Left lobe of liver (tissue), 2 donors: Measurements from ENCODE around the gene KIF4A. TPM values are rescaled to one million over a fixed set of nuclear protein-coding genes. Genes with fewer than 3 reads are reported as not detected.
"Not testable (repeated sequence)": the region's sequence is repeated elsewhere in the genome, so short reads cannot be mapped to it uniquely, and the experiment has no call there.

Experiments
- ATAC-seq: fragments of 200-7000 bp; cut with Tn5 transposase; one replicate; pipeline ENCODE4 v1.9.1; 2020; ENCODE audit warnings: mild to moderate bottlenecking, moderate library complexity
- DNase-seq: peaks from one replicate; pipeline ENCODE4 v3.0.0-alpha.2; 2020; ENCODE audit warnings: low spot score
- total RNA-seq: library from RNA; stranded (reverse); gene quantifications from one replicate; pipeline ENCODE4 v1.2.1, GENCODE V29; 2021
- donor health status: DM: no; HTN: no; CAD: no; lungs with moderate emphysema.
- donor health status: DM: no; HTN: yes; CAD: no.

KIF4A gene
- total RNA-seq, 1 donor from 2014 or later, result 0.15 TPM

GRCh38 chrX:70289168-70289792 lies 624 bp upstream of the KIF4A start:
- ATAC-seq, result no peak

GRCh38 chrX:70292788-70293187 lies 2.9 kb downstream of the KIF4A start:
- ATAC-seq (no peak), DNase-seq (no peak)

More at GRCh38 chrX:70289168-70289792, 624 bp upstream of the KIF4A start:
- DNase-seq, result no peak

DNA sequence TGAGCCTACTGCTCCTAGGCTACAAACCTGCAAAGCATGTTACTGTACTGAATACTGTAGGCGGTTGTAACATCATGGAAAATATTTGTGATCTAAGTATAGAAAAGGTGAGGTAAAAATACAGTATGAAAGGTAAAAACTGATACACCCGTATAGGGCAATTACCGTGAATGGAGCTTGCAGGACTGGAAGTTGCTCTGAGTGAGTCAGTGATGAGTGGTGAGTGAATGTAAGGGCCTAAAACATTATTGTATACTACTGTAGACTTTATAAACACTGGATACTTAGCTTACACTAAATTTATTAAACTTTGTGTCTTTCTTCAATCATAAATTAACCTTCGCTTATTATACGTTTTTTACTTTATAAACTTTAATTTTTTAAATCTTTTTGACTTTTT lies 3.7 kb downstream of the KIF4A start:
- no peak for ATAC-seq

DNA sequence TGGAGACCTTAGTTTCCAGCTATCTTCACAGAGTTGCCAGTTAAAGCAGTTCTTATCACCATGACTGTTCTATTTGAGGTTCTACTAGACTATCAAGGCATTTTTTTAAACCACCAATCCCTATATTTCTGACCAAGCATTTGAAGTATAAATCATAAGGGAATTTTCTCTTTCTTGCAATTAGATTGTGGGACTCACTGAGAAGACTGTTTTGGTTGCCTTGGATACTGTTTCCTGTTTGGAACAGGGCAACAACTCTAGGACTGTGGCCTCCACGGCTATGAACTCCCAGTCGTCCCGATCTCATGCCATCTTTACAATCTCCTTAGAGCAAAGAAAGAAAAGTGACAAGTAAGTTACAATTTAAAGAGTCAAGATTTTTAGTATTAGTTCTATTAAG lies 11.8 kb downstream of the KIF4A start:
- ATAC-seq (no peak), DNase-seq (no peak)

More for the DNA sequence above, 3.7 kb downstream of the KIF4A start:
- DNase-seq, result no peak

DNA sequence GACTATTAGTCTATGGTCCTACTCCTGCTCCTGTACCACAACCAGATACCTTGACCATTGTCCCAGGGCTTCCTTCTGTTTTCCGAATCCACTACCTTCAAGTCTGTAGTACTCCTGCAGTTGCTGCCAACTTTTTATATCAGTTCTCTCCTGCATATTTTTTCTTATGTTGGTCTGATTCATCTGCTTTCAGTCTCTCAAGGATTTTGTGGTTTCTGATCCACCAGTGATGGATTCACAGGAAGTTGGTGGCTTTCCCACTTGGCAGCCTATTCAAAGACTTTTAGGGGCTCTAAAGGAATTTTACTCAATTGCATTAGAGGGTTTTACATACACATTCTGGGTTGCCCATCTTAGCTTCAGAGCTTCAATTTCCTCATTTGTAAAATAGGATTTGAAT lies 23.6 kb downstream of the KIF4A start:
- DNase-seq (no peak), ATAC-seq (no peak)

GRCh38 chrX:70322784-70323183 lies 32.9 kb downstream of the KIF4A start:
- no peak for DNase-seq
- ATAC-seq, result no peak

GRCh38 chrX:70323628-70324027 lies 33.7 kb downstream of the KIF4A start:
- not testable (repeated sequence) for ATAC-seq, DNase-seq

DNA sequence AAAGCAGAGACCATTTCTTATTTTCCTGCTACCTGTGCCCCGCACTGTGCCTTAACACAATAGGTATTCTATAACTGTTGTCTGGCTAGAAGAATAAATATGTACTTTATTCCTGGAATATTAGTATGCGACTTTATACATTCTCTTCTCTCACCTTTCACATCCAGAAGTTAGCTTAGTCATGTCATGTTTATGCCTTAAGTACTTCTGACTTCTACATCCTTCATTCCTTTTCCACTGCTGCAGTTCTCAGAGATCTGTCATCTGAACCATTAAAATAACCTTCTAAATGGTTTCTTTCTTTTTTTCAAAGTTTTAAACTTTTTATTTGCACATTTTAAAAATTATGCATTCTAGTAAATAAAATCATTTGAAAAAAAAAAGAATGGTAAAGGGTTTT lies 34.4 kb downstream of the KIF4A start:
- ATAC-seq (no peak), DNase-seq (no peak)

GRCh38 chrX:70331161-70331560 lies 41.3 kb downstream of the KIF4A start:
- DNase-seq, result no peak
- ATAC-seq, result no peak

DNA sequence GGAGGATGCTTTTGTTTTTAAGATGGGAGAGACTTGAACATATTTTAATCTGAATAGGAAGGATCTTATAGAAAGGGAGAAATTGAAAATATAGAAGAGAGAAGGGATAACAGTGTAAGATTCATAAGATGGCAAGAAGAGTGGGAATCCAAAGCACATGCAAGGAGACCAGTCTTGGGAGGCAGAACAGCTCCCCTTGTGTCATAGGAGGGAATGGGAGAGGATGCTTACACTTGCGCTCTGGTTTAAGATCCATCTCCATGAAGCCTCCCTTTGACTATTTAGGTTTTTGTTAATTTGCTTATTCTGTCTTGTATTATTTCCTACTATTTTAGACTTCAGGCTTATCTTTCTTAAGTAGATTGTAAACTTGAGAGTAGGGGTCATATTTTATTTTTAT lies 42.7 kb downstream of the KIF4A start:
- ATAC-seq (no peak), DNase-seq (no peak)

GRCh38 chrX:70336767-70337166 lies 46.9 kb downstream of the KIF4A start:
- no peak for DNase-seq
- ATAC-seq, result no peak

DNA sequence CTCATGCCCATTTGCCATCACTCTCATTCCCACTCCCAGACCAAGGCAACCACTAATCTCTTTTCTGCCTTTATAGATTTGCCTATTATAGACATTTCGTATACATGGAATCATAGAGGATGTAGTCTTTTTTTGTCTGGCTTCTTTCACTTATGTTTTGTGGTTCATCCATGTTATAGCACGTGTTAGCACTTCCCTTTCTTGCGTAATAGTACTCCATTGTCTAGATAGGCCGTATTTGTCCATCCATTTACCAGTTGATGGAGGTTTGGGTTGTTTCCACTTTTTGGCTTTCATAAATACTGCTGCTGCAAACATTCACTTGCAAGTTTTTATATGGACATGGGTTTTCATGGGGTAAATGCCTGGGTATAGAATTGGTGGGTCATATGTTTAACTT lies 48.4 kb downstream of the KIF4A start:
- no peak for DNase-seq
- ATAC-seq, result no peak

GRCh38 chrX:70343435-70343834 lies 53.5 kb downstream of the KIF4A start:
- no peak for DNase-seq
- ATAC-seq, result no peak

DNA sequence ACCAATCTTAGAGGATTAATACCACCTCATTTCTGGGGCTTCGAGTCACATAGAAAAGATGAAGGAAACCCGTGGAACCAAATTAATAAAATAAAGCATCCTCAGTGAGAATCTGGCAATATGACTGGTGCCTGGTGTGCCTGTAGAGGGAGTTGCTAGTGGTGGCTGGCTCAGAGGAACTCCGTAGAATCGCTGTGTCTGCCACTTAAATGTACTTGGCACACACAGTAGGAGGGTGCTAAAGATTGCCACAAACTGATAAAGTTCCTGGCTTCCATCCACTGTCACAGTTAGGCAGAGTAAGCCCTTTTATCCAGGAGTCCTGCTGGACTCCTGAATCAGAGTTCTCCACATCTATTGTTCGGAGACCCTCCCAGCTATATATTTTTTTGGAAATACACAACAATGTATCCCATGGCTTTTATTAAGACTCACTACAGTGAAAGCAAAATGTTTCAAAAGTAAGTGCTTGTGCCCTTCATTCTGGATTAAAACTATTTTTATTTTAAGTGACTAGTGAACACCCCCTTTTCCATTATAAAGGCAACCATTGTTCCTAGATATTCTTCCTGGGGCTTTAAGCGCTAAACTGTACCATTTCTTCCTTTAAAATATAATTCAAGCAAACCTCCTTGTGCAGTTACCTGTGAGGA lies 56.6 kb downstream of the KIF4A start:
- DNase-seq (no peak), ATAC-seq (no peak)

DNA sequence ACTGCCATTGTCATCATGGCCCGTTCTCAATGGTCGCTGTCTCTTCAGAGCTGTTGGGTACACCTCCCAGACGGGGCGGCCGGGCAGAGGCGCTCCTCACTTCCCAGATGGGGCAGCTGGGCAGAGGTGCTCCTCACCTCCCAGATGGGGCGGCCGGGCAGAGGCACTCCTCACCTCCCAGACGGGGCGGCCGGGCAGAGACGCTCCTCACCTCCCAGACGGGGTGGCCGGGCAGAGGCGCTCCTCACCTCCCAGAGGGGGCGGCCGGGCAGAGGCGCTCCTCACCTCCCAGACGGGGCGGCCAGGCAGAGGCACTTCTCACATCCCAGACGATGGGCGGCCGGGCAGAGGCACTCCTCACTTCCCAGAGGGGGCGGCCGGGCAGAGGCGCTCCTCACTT lies 58.9 kb downstream of the KIF4A start:
- not testable (repeated sequence) for ATAC-seq, DNase-seq

DNA sequence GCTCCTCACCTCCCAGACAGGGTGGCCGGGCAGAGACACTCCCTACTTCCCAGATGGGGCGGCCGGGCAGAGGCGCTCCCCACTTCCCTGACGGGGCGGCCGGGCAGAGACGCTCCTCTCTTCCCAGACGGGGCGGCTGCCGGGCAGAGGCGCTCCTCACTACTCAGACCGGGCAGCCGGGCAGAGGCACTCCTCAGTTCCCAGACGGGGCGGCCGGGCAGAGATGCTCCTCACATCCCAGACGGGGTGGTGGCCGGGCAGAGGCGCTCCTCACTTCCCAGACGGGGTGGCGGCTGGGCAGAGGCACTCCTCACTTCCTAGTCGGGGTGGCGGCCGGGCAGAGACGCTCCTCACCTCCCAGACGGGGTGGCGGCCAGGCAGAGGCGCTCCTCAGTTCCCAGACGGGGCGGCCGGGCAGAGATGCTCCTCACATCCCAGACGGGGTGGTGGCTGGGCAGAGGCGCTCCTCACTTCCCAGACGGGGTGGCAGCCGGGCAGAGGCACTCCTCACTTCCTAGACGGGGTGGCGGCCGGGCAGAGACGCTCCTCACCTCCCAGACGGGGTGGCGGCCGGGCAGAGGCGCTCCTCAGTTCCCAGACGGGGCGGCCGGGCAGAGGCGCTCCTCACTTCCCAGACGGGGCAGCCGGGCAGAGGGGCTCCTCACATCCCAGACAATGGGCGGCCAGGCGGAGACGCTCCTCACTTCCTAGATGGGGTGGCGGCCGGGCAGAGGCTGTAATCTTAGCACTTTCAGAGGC lies 59.6 kb downstream of the KIF4A start:
- ATAC-seq, DNase-seq: not testable (repeated sequence)

- ATAC-seq, result no peak
These were observed 62.6 kb downstream of the KIF4A start for GRCh38 chrX:70352496-70352895.

DNA sequence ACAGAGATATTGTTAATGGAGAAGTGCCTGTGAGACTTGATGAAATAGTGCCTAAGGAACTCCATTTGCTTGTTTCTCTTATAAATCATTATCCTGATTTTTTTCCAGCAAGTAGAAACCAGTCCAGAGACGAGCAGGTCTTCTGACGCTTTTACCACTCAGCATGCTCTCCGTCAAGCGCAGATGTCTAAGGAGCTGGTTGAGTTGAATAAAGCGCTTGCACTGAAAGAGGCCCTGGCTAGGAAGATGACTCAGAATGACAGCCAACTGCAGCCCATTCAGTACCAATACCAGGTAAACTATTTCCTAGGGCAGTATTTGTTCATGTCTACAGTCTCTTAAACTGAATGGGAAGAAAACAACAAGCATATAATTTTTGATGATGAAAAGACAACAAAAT lies 63.6 kb downstream of the KIF4A start:
- ATAC-seq, result no peak
- no peak for DNase-seq

More at GRCh38 chrX:70352496-70352895, 62.6 kb downstream of the KIF4A start:
- DNase-seq, result no peak

- DNase-seq (no peak), ATAC-seq (no peak)
These were observed 64.8 kb downstream of the KIF4A start for GRCh38 chrX:70354716-70355115.

- no peak for ATAC-seq
- DNase-seq, result no peak
These were observed 69.6 kb downstream of the KIF4A start for GRCh38 chrX:70359458-70359857.

GRCh38 chrX:70360366-70360765 lies 70.5 kb downstream of the KIF4A start:
- DNase-seq, result no peak
- no peak for ATAC-seq

GRCh38 chrX:70368731-70369130 lies 78.8 kb downstream of the KIF4A start:
- not testable (repeated sequence) for ATAC-seq, DNase-seq
